ENCODE measurements around the gene TNFAIP8L2. TPM values are rescaled to one million over a fixed set of nuclear protein-coding genes. Genes with fewer than 3 reads are reported as not detected.
A peak's percentile ranks its signal among the peaks of the same experiment; 100 is the strongest.
"Not testable (repeated sequence)": the region's sequence is repeated elsewhere in the genome, so short reads cannot be mapped to it uniquely, and the experiment has no call there.

TNFAIP8L2 gene
- total and polyA plus RNA-seq, 9 donors = 1.5 to 3.0 (median 2.2) TPM

DNA sequence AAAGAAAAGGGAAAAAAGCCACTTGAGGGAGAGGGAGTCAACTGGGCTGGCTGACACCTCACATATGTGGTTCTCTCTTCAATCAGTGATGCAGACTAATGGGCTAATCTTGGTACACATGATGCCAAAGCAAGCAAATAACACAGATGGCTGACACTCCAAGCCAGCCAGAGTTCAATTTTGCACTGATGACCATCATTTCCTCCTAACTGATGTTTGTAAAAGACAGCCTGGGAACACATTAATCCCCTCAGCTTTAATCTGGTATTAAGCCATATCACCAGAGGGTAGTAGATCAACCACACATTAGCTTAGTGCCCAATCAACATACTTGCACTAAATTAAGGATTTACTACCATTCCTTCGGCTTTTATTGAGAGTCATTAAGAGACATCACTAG is 30.8 kb downstream of the TNFAIP8L2 start:
- H3K4me3 ChIP-seq (ENCODE audit: low read length) = no peak overlapping the region
- no peak for DNase-seq
- H3K27ac ChIP-seq (ENCODE audit: low read length) = no peak overlapping the region
- H3K9me3 ChIP-seq (replicated peaks; ENCODE audit: control insufficient read depth, low read depth, low read length) = no peaks in the 10 kb centered on the region
- WGBS (ENCODE audit: insufficient coverage) = no CpG with 5 or more reads among the region's 1 CpG
- H3K36me3 ChIP-seq (ENCODE audit: control insufficient read depth, insufficient read depth, low read length) = peaks cover 33% of the 10 kb centered on the region
- H3K27me3 ChIP-seq (ENCODE audit: control insufficient read depth, insufficient read depth, low read length) = no peaks in the 10 kb centered on the region
- H3K4me1 ChIP-seq (ENCODE audit: control insufficient read depth, insufficient read depth, low read length) = peaks cover 12% of the 10 kb centered on the region

DNA sequence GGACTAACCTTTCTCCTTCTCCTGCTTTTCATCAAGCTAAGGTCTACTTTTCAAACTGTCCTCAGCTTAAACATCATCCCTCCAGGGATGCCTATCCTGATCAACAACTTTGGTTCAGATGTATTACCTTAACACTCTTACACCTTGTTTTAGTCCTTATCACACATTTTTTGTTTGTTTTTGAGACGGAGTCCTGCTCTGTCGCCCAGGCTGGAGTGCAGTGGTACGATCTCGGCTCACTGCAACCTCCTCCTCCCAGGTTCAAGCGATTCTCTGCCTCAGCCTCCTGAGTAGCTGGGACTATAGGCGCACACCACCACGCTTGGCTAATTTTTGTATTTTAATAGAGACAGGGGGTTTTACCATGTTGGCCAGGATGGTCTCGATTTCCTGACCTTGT is 32.2 kb downstream of the TNFAIP8L2 start:
- H3K9me3 ChIP-seq (replicated peaks; ENCODE audit: control insufficient read depth, low read depth, low read length); DNase-seq; H3K27me3 ChIP-seq (ENCODE audit: control insufficient read depth, insufficient read depth, low read length): not testable (repeated sequence)
- H3K4me1 ChIP-seq (ENCODE audit: control insufficient read depth, insufficient read depth, low read length) = peaks cover 12% of the 10 kb centered on the region
- WGBS (ENCODE audit: insufficient coverage) = 91% methylated on average over 4 of the region's 8 CpGs
- peak overlapping the region; percentile 95 for H3K27ac ChIP-seq (ENCODE audit: low read length)
- H3K4me3 ChIP-seq (ENCODE audit: low read length) = peak overlapping the region; percentile 83
- peaks cover 19% of the 10 kb centered on the region for H3K36me3 ChIP-seq (ENCODE audit: control insufficient read depth, insufficient read depth, low read length)

DNA sequence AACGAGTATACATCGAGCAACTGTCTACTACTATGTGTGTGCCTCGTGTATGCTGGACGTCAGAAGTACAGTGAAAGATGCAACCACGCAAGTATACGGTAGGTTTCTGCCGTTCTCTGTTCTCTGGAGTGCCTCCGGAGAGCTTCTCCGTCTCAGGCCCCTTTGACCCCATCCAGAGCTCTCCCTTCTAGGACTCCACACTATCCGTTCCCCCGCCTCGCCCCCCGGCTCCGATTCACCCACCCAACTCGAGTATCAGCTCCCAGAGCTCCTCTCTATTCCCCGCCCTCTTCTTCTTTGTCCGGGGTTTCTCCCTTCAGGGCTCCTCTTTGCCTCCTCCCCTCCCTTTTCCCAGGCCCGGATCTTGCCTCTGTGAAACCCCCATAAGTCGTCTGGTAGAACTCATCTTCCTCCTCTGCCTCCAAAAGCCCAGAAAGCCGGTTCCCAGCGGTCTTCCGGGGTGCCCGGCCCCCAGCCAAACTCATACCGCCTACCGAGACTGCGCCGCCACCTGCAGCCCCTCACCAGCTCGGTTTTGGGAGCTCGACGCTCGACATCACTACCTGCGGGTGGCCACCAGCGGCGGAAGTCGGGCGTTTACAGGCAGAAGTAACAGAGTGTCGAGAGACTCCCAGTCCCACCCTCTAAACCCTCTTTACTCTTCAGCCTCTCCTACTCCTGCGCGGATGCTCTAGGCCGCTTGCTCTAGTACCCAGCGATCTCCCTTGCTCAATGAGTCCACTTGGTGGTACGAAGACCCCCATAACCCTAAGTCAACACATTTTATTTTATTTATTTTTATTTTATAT is 33.4 kb downstream of the TNFAIP8L2 start, which contains the start of gene VPS72:
Gene VPS72 (minus strand): TSS at position 561 of the 809 bp plus-strand sequence. CDS start 76 bp downstream, at position 485.
- peaks cover 12% of the 10 kb centered on the region for H3K4me1 ChIP-seq (ENCODE audit: control insufficient read depth, insufficient read depth, low read length)
- 0% methylated on average over 40 of the region's 42 CpGs for WGBS (ENCODE audit: insufficient coverage)
- peak; percentile 97 for DNase-seq
- H3K27ac ChIP-seq (ENCODE audit: low read length) = peak within 1 kb of the TSS; percentile 95
- no peaks in the 10 kb centered on the region for H3K9me3 ChIP-seq (replicated peaks; ENCODE audit: control insufficient read depth, low read depth, low read length)
- peaks cover 13% of the 10 kb centered on the region for H3K36me3 ChIP-seq (ENCODE audit: control insufficient read depth, insufficient read depth, low read length)
- H3K27me3 ChIP-seq (ENCODE audit: control insufficient read depth, insufficient read depth, low read length) = no peaks in the 10 kb centered on the region
- H3K4me3 ChIP-seq (ENCODE audit: low read length) = peak within 1 kb of the TSS; percentile 83

DNA sequence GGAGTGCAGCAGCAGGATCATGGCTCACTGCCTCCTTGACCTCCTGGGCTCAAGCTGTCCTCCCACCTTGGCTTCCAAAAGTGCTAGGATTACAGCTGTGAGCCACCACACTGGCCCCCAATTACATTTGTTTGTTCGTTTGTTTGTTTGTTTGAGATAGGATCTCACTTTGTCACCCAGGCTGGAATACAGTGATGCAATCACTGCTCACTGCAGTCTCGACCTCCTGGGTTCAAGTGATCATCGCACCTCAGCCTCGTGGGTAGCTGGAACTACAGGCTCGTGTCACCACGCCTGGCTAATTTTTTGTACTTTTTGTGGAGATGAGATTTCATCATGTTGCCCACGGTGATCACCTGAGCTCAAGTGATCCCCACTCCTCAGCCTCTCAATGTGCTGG is 35.6 kb downstream of the TNFAIP8L2 start:
- 53% methylated on average over 2 of the region's 7 CpGs for WGBS (ENCODE audit: insufficient coverage)
- Histone ChIP-seq H3K36me3 (ENCODE audit: control insufficient read depth, insufficient read depth, low read length) (no peaks in the 10 kb centered on the region), H3K9me3 (replicated peaks; ENCODE audit: control insufficient read depth, low read depth, low read length) (no peaks in the 10 kb centered on the region), H3K4me1 (ENCODE audit: control insufficient read depth, insufficient read depth, low read length) (peaks cover 15% of the 10 kb centered on the region), H3K4me3 (ENCODE audit: low read length) (no peak overlapping the region), H3K27me3 (ENCODE audit: control insufficient read depth, insufficient read depth, low read length) (no peaks in the 10 kb centered on the region), H3K27ac (ENCODE audit: low read length) (no peak overlapping the region)
- DNase-seq = no peak

DNA sequence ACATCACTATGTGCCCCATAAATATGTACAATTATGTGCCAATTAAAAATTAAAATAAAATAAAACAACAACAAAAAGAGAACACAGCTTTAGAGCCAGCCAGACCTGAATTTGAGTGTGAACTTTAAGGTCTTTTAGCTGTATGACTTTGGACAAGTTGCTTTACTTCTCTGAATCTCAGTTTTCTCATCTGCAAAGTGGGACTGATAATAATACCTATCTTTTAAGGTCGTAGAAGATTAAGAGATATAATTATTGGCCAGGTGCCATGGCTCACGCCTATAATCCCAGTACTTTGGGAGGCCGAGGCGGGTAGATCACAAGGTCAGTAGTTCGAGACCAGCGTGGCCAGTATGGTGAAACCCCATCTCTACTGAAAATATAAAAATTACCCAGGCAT is 36.9 kb downstream of the TNFAIP8L2 start:
- 72% methylated on average over 5 of the region's 6 CpGs for WGBS (ENCODE audit: insufficient coverage)

DNA sequence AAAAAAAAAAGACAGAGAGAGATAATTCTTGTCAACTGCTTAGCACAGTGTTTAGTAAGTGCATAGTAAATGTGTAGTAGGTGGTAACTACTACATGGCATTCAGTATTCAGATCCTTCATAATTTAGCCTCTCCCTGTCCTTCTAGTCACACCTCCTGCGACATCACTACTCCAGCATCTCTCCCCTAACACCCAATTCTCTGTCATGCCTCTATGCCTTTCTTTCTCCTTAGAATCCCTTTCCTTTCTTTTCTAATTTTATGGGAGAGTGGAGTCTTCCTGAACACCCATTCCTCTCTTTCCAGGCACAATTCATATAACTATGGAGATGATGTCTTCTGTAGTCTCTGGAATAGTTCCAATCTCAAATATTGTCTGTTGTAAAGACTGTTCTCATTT is 37.4 kb downstream of the TNFAIP8L2 start:
- Histone ChIP-seq H3K27me3 (ENCODE audit: control insufficient read depth, insufficient read depth, low read length) (no peaks in the 10 kb centered on the region), H3K4me1 (ENCODE audit: control insufficient read depth, insufficient read depth, low read length) (peaks cover 12% of the 10 kb centered on the region), H3K4me3 (ENCODE audit: low read length) (no peak overlapping the region), H3K9me3 (replicated peaks; ENCODE audit: control insufficient read depth, low read depth, low read length) (no peaks in the 10 kb centered on the region), H3K27ac (ENCODE audit: low read length) (no peak overlapping the region), H3K36me3 (ENCODE audit: control insufficient read depth, insufficient read depth, low read length) (no peaks in the 10 kb centered on the region)
- no CpG with 5 or more reads among the region's 1 CpG for whole genome bisulfite sequencing (ENCODE audit: insufficient coverage)
- no peak for DNase-seq

More for the DNA sequence above, 36.9 kb downstream of the TNFAIP8L2 start:
- Histone ChIP-seq H3K4me3 (ENCODE audit: low read length) (no peak overlapping the region), H3K4me1 (ENCODE audit: control insufficient read depth, insufficient read depth, low read length) (peaks cover 17% of the 10 kb centered on the region), H3K27ac (ENCODE audit: low read length) (no peak overlapping the region), H3K27me3 (ENCODE audit: control insufficient read depth, insufficient read depth, low read length) (no peaks in the 10 kb centered on the region), H3K9me3 (replicated peaks; ENCODE audit: control insufficient read depth, low read depth, low read length) (no peaks in the 10 kb centered on the region), H3K36me3 (ENCODE audit: control insufficient read depth, insufficient read depth, low read length) (no peaks in the 10 kb centered on the region)
- no peak for DNase-seq

DNA sequence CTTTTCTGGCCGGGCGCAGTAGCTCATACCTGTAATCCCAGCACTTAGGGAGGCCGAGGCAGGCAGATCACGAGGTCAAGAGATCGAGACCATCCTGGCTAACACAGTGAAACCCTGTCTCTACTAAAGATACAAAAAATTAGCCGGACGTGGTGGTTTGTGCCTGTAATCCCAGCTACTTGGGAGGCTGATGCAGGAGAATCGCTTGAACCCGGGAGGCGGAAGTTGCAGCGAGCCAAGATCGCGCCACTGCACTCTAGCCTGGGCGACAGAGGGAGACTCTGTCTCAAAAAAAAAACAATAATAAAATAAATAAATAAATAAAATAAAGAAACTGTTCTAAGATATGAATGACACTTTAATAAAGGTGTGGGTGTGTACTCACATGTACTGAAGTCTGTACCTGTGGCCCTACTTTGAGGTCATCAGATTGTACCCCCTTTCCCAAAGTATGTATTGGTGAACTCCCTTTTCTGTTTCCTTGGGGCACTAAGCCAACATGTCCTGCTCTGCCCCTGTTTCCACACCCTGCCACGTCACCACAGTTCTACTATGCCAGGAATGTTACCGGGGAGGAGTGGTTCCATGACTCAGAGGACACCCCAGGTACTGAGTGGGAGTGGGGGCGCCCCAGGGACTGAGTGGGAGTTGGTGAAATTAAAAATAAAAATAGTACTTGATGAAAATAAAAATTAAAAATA is 38.6 kb downstream of the TNFAIP8L2 start:
- H3K4me3 ChIP-seq (ENCODE audit: low read length); H3K27ac ChIP-seq (ENCODE audit: low read length); H3K36me3 ChIP-seq (ENCODE audit: control insufficient read depth, insufficient read depth, low read length); H3K27me3 ChIP-seq (ENCODE audit: control insufficient read depth, insufficient read depth, low read length); H3K9me3 ChIP-seq (replicated peaks; ENCODE audit: control insufficient read depth, low read depth, low read length): not testable (repeated sequence)
- DNase-seq = peak; percentile 49
- peaks cover 15% of the 10 kb centered on the region for H3K4me1 ChIP-seq (ENCODE audit: control insufficient read depth, insufficient read depth, low read length)
- WGBS (ENCODE audit: insufficient coverage) = 93% methylated on average over 3 of the region's 17 CpGs

DNA sequence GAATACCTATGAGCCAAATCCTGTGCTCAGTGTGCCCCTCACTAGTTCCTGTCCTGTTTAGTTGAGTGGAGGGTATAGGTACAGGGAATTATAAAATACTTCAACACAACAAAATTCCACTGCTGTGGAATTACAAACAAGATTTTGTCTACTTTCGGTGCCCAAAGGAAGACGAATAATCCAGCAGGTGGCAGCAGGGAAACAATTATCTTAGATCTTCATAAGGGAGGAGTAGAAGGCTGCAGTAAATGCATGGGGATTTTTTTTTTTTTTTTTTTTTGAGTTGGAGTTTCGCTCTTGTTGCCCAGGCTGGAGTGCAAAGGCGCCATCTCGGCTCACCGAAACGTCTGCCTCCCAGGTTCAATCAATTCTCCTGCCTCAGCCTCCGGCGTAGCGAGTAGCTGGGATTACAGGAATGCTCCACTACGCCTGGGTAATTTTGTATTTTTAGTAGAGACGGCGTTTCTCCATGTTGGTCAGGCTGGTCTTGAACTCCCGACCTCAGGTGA is 39.9 kb downstream of the TNFAIP8L2 start:
- WGBS (ENCODE audit: insufficient coverage) = no CpG with 5 or more reads among the region's 14 CpGs
- Histone ChIP-seq H3K4me3 (ENCODE audit: low read length) (no peak overlapping the region), H3K27ac (ENCODE audit: low read length) (peak overlapping the region; percentile 9), H3K9me3 (replicated peaks; ENCODE audit: control insufficient read depth, low read depth, low read length) (no peaks in the 10 kb centered on the region), H3K27me3 (ENCODE audit: control insufficient read depth, insufficient read depth, low read length) (no peaks in the 10 kb centered on the region), H3K36me3 (ENCODE audit: control insufficient read depth, insufficient read depth, low read length) (no peaks in the 10 kb centered on the region), H3K4me1 (ENCODE audit: control insufficient read depth, insufficient read depth, low read length) (peaks cover 19% of the 10 kb centered on the region)
- peak; percentile 93 for DNase-seq

DNA sequence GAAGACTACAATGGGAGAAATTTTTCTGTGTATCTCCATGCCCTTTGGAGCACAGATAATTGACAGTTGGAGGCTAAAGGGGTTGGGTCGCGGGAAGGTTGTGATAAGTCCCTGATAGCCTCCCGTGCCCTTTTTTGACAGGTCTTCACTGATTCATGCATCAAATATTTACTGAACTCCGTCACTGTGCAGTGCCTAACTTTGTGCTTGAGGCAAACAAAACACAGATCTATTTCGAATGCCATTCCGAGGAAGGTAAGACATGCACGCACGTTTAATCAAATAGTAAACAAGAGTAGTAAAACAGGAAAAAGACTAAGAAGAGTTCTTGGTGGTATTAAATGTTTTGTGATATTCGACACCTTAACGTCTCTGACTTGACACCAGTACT is 41.4 kb downstream of the TNFAIP8L2 start:
- DNase-seq = no peak
- no peaks in the 10 kb centered on the region for H3K9me3 ChIP-seq (replicated peaks; ENCODE audit: control insufficient read depth, low read depth, low read length)
- 0% methylated on average over 1 of the region's 10 CpGs for WGBS (ENCODE audit: insufficient coverage)
- H3K4me1 ChIP-seq (ENCODE audit: control insufficient read depth, insufficient read depth, low read length) = peaks cover 19% of the 10 kb centered on the region
- H3K27me3 ChIP-seq (ENCODE audit: control insufficient read depth, insufficient read depth, low read length) = no peaks in the 10 kb centered on the region
- peaks cover 4% of the 10 kb centered on the region for H3K36me3 ChIP-seq (ENCODE audit: control insufficient read depth, insufficient read depth, low read length)
- peak overlapping the region; percentile 100 for H3K4me3 ChIP-seq (ENCODE audit: low read length)
- peak overlapping the region; percentile 97 for H3K27ac ChIP-seq (ENCODE audit: low read length)

Measured in muscle of leg (tissue), 11 donors.